IPS-18a (cell line): ENCODE measurements around the gene GDF10.

ENCODE experiments used
- H3K27ac ChIP-seq: one replicate; pipeline ENCODE4 v1.5.1; 2013; ENCODE audit warnings: low read length
- H3K27me3 ChIP-seq: one replicate; pipeline ENCODE4 v1.6.1; 2013; ENCODE audit warnings: mild to moderate bottlenecking, low read length; ENCODE audit not compliant: control insufficient read depth, insufficient read depth
- H3K36me3 ChIP-seq: one replicate; pipeline ENCODE4 v1.6.1; 2013; ENCODE audit warnings: low read depth, low read length; ENCODE audit not compliant: control insufficient read depth
- H3K4me1 ChIP-seq: one replicate; pipeline ENCODE4 v1.6.1; 2013; ENCODE audit warnings: low read depth, low read length; ENCODE audit not compliant: control insufficient read depth
- H3K4me3 ChIP-seq: one replicate; pipeline ENCODE4 v1.5.1; 2013; ENCODE audit warnings: low read length
- H3K9ac ChIP-seq: one replicate; pipeline ENCODE4 v1.6.1; 2013; ENCODE audit warnings: mild to moderate bottlenecking, low read length, moderate library complexity
- H3K9me3 ChIP-seq: one replicate; pipeline ENCODE4 v1.6.1; 2013; ENCODE audit warnings: low read depth, low read length; ENCODE audit not compliant: control insufficient read depth

GDF10 gene

DNA sequence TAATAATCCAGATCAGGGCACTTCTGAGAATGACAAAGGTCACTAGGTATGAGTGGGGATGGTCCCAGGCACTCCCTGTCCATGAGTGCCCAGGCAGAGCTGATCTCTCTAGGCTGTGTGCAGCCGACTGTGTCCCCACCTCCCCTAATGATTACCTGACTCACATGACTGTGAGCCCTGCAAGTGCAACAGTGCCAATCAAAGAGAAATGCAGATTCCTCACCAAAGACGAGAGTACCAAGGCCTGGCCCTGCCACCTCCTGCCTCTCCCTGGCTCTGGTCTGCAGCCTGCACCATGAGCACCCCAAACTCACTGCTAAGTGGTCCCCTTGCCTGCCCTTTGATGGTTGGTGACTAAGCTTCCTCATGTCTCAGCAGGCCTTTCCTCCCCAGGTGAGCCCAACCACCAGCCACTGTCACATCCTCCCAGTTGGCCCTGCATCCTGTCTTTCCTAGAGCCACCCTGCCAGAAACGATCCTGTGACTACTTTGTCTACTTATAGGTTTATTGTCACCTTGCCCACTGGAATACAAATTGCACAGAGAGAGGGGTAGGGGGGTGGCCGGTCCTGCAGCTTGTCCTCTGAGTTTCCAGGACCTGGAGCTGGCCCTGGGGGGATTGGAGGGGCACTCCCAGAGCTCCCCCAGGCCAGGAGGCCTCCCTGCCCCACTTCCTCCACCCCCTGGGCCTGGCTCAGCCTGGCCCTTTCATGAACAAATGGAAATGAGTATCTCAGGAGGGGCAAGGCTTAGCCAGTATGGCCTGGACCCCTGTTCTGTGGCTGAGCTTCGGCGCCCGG, 22.4 kb upstream of the GDF10 start:
- Histone ChIP-seq H3K27ac (no peak overlapping the region), H3K9ac (no peak overlapping the region)

DNA sequence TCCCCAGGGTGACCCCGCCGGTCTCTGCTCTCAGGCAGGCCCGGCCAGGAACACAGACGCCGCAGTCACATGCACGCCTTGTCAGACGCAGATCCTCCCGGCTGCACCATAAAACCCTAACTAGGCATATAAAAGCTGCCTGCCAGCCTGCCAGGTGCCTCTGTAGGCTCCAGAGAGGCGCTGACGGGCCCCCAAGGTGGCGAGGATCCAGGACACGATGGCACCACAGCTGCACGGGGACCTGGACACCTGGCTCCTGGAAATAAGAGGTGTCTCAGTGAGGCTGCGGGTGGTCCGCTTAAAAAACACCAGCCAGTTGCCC, 21.9 kb upstream of the GDF10 start:
- H3K9me3 ChIP-seq, result no peaks in the 10 kb centered on the region
- H3K4me1 ChIP-seq, result no peaks in the 10 kb centered on the region
- no peaks in the 10 kb centered on the region for H3K36me3 ChIP-seq
- no peak overlapping the region for H3K9ac ChIP-seq
- no peak overlapping the region for H3K27ac ChIP-seq
- no peaks in the 10 kb centered on the region for H3K27me3 ChIP-seq
- H3K4me3 ChIP-seq, result no peak overlapping the region

More for the DNA sequence above, 22.4 kb upstream of the GDF10 start:
- Histone ChIP-seq H3K27me3 (no peaks in the 10 kb centered on the region), H3K9me3 (no peaks in the 10 kb centered on the region), H3K36me3 (no peaks in the 10 kb centered on the region), H3K4me3 (no peak overlapping the region), H3K4me1 (no peaks in the 10 kb centered on the region)

- H3K4me1 ChIP-seq, result no peaks in the 10 kb centered on the region
- H3K36me3 ChIP-seq, result no peaks in the 10 kb centered on the region
- no peaks in the 10 kb centered on the region for H3K9me3 ChIP-seq
- H3K27ac ChIP-seq, result no peak overlapping the region
- no peak overlapping the region for H3K4me3 ChIP-seq
- no peaks in the 10 kb centered on the region for H3K27me3 ChIP-seq
- no peak overlapping the region for H3K9ac ChIP-seq
These were observed 21.3 kb upstream of the GDF10 start for GRCh38 chr10:47278720-47279119.

GRCh38 chr10:47279276-47279675, 20.7 kb upstream of the GDF10 start:
- no peak overlapping the region for H3K27ac ChIP-seq

GRCh38 chr10:47282005-47282656, 17.9 kb upstream of the GDF10 start:
- H3K4me3 ChIP-seq, result no peak overlapping the region
- no peaks in the 10 kb centered on the region for H3K4me1 ChIP-seq

More at GRCh38 chr10:47279276-47279675, 20.7 kb upstream of the GDF10 start:
- Histone ChIP-seq H3K27me3 (no peaks in the 10 kb centered on the region), H3K9me3 (no peaks in the 10 kb centered on the region), H3K9ac (no peak overlapping the region), H3K4me3 (no peak overlapping the region), H3K4me1 (no peaks in the 10 kb centered on the region), H3K36me3 (no peaks in the 10 kb centered on the region)

DNA sequence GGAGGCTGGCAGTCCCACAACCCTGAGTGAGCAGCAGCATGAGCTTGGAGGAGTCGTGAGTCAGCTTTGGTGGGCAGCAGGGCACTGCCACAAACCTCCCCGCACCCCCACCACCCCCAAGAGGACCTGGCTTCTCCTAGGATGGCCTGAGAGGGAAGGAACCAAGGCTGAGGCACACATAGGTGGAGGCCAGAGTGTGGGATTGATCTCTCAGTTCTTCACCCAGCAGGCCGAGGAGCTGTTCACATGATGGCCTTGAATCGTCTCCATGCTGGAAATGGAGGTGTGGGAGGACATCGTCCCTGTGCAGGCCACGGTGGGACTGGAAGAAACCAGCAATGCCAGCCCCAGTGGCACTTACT, 17.4 kb upstream of the GDF10 start:
- Histone ChIP-seq H3K4me3 (no peak overlapping the region), H3K36me3 (no peaks in the 10 kb centered on the region), H3K9ac (no peak overlapping the region), H3K27me3 (no peaks in the 10 kb centered on the region), H3K27ac (no peak overlapping the region), H3K4me1 (no peaks in the 10 kb centered on the region), H3K9me3 (no peaks in the 10 kb centered on the region)

More at GRCh38 chr10:47282005-47282656, 17.9 kb upstream of the GDF10 start:
- H3K27me3 ChIP-seq, result no peaks in the 10 kb centered on the region
- no peak overlapping the region for H3K27ac ChIP-seq
- H3K9me3 ChIP-seq, result no peaks in the 10 kb centered on the region
- H3K9ac ChIP-seq, result no peak overlapping the region
- H3K36me3 ChIP-seq, result no peaks in the 10 kb centered on the region

DNA sequence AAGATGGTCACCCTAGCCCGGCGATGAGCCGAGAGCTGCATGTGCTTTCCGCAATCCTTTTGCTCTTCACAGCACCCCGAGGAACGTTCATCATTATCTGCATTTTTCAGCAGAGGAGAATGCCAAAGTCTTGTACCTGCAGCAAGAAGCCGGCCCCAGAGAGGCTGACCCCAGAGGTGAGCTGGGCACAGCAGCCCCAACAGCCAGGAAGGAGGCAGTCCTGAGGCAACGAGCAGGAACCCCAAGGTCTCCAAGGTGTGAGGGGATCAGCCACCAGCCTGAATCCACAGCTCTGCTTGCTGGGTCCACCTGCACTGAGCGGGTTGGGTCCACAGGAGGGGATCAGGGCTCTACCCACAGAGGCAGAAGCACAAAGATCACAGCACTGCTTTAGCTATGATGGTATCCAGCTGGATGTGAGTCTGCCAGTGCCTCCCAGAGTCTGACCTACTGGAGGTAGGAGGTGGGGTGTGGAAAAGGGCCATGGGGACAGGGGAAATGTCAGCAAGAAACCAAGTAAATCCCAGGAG, 16.8 kb upstream of the GDF10 start:
- Histone ChIP-seq H3K36me3 (no peaks in the 10 kb centered on the region), H3K4me1 (no peaks in the 10 kb centered on the region), H3K9ac (no peak overlapping the region), H3K4me3 (no peak overlapping the region), H3K27ac (no peak overlapping the region), H3K9me3 (no peaks in the 10 kb centered on the region), H3K27me3 (no peaks in the 10 kb centered on the region)

DNA sequence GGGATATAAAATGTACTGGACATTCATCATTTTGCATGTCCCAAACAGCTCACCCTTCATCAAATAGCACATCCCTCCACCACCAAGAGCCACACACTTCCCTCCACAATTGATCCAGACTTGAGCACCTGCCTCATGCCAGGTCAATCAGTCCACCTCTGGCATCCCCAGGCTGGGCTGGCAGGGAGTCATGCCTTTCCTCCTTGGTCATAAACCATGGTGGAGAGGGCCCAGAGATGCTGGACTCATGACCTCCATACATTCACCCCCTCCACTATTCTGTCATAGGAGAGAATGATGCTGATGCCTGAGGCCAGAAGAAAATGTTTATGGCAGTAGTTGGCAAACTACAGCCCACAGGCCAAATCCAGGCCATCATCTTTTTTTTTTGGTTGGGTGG, 16.1 kb upstream of the GDF10 start:
- Histone ChIP-seq H3K4me3 (no peak overlapping the region), H3K36me3 (no peaks in the 10 kb centered on the region), H3K27me3 (no peaks in the 10 kb centered on the region), H3K27ac (no peak overlapping the region), H3K9me3 (no peaks in the 10 kb centered on the region), H3K4me1 (no peaks in the 10 kb centered on the region), H3K9ac (no peak overlapping the region)

DNA sequence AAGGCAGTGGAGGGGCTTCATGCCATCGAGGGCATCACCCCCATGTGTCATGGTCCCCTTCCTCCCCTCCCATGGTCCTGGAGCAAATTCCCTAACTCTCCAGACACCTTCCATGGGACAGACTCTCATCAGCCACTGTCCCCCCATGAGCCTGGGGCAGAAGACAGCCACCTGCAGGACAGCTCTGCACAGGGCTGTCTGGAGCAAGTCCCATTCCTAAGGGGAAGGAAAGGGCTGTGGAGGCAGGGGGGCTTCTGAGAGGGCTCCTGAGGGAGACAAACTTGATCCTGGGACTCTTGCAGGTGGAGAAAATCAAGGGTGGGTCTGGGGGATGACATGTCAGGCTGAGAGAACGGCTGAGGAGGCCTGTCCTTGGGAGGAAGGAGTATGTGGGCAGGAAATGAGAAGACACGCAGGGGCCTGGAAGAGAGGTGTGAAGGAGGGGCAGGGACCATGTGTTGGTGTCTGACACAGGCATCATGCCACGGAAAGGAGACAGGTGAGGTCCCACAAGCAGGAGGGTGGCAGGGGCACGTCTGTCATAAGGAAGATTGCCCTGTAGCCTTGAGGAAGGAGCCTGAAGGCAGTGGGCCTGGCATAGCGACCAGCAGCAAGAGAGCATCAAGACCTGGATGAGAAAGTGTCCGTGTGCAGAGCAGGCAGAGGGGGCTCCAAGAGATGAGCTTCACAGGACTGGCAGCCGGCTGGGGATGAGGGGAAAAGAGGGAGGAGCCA, 14.4 kb upstream of the GDF10 start:
- H3K27ac ChIP-seq, result no peak overlapping the region
- no peak overlapping the region for H3K4me3 ChIP-seq
- H3K4me1 ChIP-seq, result no peaks in the 10 kb centered on the region
- H3K27me3 ChIP-seq, result no peaks in the 10 kb centered on the region
- H3K9ac ChIP-seq, result no peak overlapping the region
- H3K9me3 ChIP-seq, result no peaks in the 10 kb centered on the region
- H3K36me3 ChIP-seq, result no peaks in the 10 kb centered on the region

DNA sequence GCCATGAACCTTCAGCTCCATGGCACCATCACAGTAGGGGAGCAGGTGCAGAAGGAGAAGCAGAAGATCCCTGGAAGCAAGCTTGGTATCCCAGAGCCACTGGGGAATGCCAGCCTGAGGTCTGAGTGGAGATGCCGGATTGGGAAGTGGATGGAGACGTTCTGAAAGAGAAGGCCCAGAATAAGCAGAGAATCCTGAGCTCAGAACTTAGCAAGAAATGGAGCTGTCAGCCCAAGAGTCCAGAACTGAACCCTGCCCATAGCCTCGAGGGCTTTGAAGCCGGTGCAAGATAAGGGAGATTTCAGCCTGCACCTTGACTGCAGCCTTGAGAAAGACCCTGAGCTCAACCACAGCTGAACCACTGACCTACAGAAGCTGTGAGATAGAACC, 13.9 kb upstream of the GDF10 start:
- no peaks in the 10 kb centered on the region for H3K4me1 ChIP-seq
- no peak overlapping the region for H3K4me3 ChIP-seq
- H3K36me3 ChIP-seq, result no peaks in the 10 kb centered on the region
- no peaks in the 10 kb centered on the region for H3K27me3 ChIP-seq
- H3K9me3 ChIP-seq, result no peaks in the 10 kb centered on the region
- H3K27ac ChIP-seq, result no peak overlapping the region
- no peak overlapping the region for H3K9ac ChIP-seq

- no peak overlapping the region for H3K27ac ChIP-seq
- H3K36me3 ChIP-seq, result no peaks in the 10 kb centered on the region
- no peaks in the 10 kb centered on the region for H3K27me3 ChIP-seq
- no peaks in the 10 kb centered on the region for H3K9me3 ChIP-seq
- H3K4me3 ChIP-seq, result no peak overlapping the region
- H3K4me1 ChIP-seq, result no peaks in the 10 kb centered on the region
- H3K9ac ChIP-seq, result no peak overlapping the region
These were observed 13.2 kb upstream of the GDF10 start for GRCh38 chr10:47286591-47287315.
